GM19452 (cell line): ENCODE results near the gene PROSER3.
A peak's percentile ranks its signal among the peaks of the same experiment; 100 is the strongest.

Experiments
- ATAC-seq: cut with Tn5 transposase; IDR thresholded peaks from one replicate; pipeline ENCODE4 v1.9.1; 2021; ENCODE audit not compliant: unreplicated experiment

PROSER3 gene

GRCh38 chr19:35738021-35738886, 19.7 kb upstream of the PROSER3 start:
- no peak for ATAC-seq

DNA sequence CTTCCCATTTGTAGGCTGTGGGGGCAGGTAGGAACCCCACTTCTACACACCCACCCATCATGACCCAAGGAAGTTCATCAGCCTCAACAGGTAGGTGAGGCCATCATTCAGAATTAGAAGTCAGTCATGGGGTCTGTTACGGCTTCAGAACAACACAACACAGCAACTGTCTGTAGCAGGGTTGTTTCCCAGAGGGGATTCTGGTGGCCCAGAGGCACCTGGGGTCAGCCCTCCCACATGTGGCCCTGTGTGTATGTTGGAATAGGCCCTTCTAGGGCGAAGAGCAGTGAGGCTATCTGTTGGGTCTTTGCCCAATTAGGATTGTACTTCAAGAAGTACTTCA, 19.1 kb upstream of the PROSER3 start:
- no peak for ATAC-seq

DNA sequence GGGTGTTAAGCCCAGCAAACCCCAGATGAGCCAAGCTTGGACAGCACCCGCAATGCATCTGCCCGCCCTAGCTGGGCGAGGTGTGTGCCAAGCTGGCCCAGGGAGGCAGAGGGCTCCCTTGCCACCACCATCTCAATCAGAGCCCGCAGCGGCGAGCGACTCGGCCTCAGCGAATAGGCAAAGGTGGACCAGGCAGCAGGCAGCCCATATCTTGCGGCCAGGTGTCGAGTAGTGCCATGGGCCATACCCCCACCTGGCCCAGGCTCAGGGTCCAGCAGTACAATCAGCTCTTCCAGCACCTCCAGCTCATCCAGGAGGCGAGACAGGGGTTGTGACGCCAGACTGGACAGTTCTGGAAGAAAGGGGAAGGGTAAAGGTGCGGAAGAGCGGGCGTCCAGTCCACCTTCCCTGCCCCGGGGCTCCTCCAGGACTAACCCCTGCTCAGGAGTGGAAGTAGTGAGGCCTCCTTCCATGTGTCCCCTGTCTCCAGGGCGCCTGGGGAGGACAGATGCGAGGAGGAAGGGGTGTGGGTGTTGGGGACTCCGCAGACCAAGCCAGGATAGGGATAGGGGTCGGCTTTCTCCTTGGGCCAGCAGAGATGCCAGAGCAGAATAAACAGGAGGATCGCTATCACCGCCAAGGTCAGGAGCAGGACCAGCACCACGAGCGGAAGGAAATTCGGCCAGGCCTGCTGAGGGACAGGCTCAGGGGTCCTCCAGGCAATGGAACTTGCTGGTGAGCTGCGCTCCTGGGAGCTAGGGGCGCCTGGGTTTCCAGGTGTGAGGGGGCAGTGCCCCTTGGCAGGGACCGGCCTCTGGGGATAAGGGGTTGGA, 18.5 kb upstream of the PROSER3 start:
- no peak for ATAC-seq

- ATAC-seq: no peak
Observed at GRCh38 chr19:35740108-35740422, 17.9 kb upstream of the PROSER3 start.

GRCh38 chr19:35740423-35741202, 17.4 kb upstream of the PROSER3 start:
- peak; percentile 59 for ATAC-seq

- ATAC-seq: no peak
Observed at GRCh38 chr19:35741203-35741515, 16.8 kb upstream of the PROSER3 start.

- ATAC-seq: no peak
Observed at GRCh38 chr19:35742121-35742724, 15.8 kb upstream of the PROSER3 start, which contains the start of gene IGFLR1. Gene IGFLR1 (minus strand): TSS chr19:35742452. CDS start chr19:35741180, 1,272 bp downstream.

DNA sequence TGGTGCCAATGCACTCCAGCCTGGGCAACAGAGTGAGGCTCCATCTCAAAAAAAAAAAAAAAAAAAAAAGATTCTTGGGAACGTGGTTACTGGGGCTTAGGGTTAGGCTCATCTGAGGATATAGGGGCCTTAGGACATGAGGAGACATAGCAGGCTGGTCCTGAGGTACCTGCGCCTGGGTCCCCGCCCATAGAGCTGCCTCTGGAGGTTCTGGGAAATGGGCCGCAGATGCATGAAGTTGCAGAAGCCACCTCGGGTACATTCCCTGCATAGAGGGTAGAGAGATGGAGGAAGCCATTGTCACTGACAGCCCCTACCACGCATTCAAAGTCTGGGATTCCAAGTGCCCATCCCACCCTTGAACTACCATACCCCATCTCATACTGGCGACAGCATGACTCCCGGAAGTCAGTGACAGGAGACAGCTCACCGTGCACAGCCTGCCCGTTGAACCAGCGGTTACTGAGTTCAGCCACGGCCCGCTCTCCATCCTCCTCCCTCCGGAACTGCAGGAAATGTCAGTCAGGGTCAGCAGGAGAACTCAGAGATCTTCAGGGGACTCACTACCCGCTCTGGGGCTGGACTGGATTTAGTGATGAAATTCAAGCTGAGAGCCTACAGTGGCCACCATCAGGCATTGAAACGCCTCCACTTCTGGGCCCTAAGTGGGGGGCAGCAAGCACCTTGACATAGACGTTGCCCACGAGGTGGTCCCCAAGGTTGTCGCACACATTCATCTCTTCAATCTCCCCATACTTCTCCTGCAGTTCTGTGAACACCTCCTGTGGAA, 14.1 kb upstream of the PROSER3 start:
- ATAC-seq: no peak

GRCh38 chr19:35744430-35745327, 13.3 kb upstream of the PROSER3 start:
- ATAC-seq: peak; percentile 30

- peak; percentile 41 for ATAC-seq
Observed at GRCh38 chr19:35745328-35746086, 12.5 kb upstream of the PROSER3 start, which contains the start of the genes PSENEN and U2AF1L4. Gene PSENEN (plus strand): TSS chr19:35745651. CDS start chr19:35745931, 280 bp downstream. Gene U2AF1L4 (minus strand): TSS chr19:35745418. CDS start chr19:35745391, 27 bp downstream.

DNA sequence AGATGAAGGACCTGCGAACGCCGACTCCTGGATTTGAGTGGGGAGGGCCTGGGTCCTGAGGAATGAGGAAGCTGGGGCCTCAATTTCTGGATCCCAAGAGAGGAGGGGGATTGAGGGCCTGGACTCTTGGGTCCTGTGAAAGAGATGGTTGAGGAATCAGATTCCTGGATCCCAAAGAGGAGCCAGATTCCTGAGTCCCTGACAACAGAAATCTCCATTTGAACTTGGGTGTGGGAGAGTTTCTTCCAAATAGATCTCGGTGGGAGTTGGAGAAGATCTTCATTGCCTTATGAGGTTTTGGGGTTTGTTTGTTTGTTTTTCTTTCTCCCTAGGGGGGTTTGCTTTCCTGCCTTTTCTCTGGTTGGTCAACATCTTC, 11.9 kb upstream of the PROSER3 start:
- no peak for ATAC-seq

- no peak for ATAC-seq
Observed at GRCh38 chr19:35746531-35746930, 11.4 kb upstream of the PROSER3 start.

DNA sequence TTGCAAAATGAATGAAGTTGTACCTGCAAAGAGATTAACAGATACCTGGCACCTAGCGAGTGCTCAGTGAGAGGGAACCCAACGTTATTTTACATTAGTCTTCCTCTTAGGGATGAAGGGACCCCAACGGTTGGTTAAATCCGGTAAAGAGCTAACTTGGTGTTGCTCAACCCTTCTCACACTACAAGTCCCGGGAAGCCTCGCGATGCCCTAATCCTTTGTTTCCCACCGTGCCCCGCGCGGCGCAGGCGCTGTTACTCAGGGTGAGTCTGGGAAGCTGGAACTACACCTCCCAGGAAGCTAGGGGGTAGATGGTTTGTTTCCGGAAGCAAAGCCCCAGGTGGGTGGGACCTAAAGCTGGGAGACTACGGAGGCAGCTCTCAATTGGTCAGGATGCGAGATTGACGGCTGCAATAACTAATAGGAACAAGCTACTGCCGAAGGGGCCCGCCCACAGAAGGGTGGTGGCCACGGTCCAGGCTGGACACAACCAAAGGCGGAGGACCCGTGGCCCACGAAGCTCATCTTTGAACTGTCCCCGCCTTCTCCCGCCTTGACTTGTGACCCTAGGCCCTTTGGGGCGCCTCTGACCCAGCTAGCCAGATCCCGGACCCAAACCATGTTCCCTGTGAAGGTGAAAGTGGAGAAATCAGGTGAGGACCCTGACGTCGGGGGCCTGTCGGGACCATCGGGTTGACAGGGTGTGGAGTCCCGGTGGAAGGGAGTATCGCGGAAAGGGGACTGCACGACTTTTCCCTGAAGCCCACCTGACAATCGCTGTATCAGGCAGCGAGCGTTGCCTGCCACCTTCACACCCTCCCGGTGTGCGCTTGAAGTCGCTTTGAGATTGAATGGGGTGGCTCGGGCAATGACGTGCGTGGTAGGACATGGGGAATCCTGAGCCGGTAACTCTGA, 9.6 kb upstream of the PROSER3 start, which contains the start of gene LIN37:
LIN37 (plus strand) TSS at position 471 of the 915 bp plus-strand sequence; CDS start at position 620, 149 bp downstream.
- ATAC-seq: peak; percentile 59

- no peak for ATAC-seq
Observed at GRCh38 chr19:35750167-35750566, 7.8 kb upstream of the PROSER3 start.

DNA sequence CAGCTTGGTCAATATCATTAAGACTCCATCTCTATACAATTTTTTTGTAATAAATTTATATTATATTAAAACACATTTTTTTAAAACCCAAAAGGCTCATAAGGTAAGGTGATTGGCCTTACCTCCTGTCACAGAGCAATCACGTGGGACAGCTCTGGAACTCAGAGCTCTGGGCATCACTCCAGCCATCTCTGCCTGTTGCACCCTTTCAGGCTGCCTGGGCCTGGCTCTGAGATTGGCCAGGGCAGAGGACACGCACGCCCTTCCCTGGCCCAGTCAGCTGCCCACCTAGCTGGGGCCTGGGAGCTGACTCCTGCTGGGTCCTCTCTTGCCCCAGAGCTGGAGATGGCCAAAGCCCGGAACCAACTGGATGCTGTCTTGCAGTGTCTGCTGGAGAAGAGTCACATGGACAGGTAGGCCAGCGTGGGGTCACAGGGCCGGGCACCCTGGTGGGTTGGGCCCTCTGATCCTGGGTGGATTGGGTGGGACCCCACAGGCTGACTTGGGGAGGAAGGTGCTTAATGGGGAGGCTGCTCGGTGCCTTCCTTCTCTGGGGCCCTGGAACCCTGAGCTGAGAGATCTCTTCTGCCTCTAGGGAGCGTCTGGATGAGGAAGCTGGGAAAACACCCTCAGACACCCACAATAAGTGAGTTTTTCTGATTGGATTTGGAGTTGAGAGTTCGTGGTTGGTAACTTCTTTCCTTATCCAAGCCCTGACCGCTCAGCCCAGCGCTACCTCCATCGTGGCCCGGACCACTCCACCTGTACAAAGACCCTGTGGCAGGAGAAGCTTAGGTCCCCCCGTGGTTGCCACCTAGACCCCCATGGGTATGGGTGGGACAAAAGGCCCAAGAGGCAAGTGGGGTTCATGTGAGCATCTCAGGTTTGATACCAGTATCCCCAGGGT, 5.9 kb upstream of the PROSER3 start:
- ATAC-seq: no peak

DNA sequence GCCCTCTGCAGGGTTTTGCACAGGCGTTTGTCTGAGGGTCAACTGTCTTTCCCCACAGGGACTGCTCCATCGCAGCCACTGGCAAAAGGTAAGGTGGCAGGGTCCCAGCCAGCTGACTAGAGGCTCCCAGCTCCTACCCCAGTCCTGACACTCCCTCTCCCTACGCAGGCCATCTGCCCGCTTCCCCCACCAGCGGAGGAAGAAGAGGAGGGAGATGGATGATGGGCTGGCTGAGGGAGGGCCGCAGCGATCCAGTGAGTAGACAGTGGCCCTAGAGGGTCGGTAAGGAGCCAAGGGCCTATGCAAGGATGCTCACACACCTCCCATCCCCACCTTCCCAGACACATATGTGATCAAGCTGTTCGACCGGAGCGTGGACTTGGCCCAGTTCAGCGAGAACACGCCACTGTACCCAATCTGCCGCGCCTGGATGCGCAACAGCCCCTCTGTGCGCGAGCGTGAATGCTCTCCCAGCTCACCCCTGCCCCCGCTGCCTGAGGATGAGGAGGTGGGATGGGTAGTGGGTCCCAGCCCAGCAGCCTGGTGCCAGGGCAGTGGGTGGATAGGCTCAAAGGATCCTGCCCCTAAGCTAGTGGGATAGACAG, 5.1 kb upstream of the PROSER3 start:
- ATAC-seq: no peak
